AG10803 (cell line): Measurements from ENCODE around the gene DKKL1.
A peak's percentile ranks its signal among the peaks of the same experiment; 100 is the strongest.

Source experiments
- DNase-seq: peaks from one replicate; pipeline ENCODE4 v3.0.0; 2010; ENCODE audit warnings: low read depth
- H3K4me3 ChIP-seq: 2 replicates; pipeline ENCODE4 v1.5.1; 2011; ENCODE audit warnings: mild to moderate bottlenecking, low read length, control low read depth
- TF ChIP-seq, protein P1 (sequence below): conservative IDR thresholded peaks from 2 replicates; pipeline ENCODE4 v1.5.1; 2011; ENCODE audit warnings: mild to moderate bottlenecking, low read length, control low read depth, inconsistent platforms

DKKL1 gene

DNA sequence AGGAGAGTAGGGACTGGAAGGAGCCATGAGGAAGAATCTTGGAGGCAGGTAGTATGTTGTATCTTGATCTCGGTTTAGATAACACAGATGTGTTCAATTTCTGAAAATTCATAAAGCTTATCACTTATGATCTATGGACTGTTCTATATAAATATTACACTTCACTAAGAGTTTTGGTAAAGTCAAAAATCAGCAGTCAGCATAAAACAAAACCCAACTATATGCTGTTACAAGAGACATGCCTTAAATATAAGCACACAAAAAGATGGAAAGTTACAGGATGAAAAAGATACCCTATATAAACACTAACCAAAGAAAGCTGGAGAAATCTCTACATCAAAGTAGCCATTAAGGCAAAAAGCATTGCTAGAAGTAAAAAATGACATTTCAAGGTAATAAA, 19.9 kb downstream of the DKKL1 start:
- no peak for DNase-seq
- no peak overlapping the region for H3K4me3 ChIP-seq
- TF ChIP-seq, protein P1, sequence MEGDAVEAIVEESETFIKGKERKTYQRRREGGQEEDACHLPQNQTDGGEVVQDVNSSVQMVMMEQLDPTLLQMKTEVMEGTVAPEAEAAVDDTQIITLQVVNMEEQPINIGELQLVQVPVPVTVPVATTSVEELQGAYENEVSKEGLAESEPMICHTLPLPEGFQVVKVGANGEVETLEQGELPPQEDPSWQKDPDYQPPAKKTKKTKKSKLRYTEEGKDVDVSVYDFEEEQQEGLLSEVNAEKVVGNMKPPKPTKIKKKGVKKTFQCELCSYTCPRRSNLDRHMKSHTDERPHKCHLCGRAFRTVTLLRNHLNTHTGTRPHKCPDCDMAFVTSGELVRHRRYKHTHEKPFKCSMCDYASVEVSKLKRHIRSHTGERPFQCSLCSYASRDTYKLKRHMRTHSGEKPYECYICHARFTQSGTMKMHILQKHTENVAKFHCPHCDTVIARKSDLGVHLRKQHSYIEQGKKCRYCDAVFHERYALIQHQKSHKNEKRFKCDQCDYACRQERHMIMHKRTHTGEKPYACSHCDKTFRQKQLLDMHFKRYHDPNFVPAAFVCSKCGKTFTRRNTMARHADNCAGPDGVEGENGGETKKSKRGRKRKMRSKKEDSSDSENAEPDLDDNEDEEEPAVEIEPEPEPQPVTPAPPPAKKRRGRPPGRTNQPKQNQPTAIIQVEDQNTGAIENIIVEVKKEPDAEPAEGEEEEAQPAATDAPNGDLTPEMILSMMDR: no peak

DNA sequence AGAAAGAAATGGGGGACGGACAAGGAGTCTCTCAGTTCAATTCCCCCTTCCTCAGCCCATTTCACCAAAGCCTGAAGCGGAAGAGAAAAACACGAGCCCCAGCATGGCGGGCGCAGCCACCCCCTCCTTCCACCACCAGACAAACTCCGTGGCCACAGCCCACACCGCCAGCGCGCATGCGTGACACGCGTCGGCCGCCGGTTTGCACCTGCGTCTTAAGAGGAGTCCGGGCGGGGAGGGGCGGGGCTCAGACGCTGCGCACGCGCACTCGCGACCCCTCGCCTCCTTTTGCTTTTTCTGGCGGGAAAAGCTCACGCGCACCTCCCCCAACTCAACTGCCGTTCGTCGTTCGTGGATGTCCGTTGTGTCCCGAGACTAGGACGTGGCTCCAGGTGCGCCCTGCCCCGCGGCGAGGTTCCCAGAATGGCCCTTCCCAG, 24.3 kb downstream of the DKKL1 start, which contains the start of gene KASH5:
KASH5 (plus strand) TSS at position 314 of the 437 bp plus-strand sequence. CDS start 2,635 bp downstream, outside the sequence.
- TF ChIP-seq, protein P1: no peak
- no peak within 1 kb of the TSS for H3K4me3 ChIP-seq
- peak; percentile 53 for DNase-seq

DNA sequence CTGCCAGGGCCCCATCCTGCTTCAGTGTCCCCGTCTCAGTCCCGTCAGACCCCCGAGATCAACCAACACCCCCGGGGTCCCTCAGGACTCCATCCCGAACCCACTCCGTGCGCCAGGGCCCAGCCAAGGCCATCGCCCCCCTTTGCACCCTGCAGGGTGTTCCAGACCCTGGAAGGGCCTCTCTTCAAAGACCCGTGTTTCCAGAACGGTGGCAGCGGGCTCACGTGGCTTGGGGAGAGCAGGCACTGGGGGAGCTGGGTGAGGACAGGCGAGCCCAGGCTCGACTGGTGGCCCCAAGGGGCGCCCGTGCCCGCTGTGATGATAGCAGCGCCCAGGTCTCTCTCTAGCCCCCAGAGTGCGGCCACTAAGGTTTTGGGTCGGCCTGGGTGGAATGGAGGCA, 25.7 kb downstream of the DKKL1 start:
- TF ChIP-seq, protein P1: no peak
- no peak for DNase-seq
- H3K4me3 ChIP-seq: no peak overlapping the region

DNA sequence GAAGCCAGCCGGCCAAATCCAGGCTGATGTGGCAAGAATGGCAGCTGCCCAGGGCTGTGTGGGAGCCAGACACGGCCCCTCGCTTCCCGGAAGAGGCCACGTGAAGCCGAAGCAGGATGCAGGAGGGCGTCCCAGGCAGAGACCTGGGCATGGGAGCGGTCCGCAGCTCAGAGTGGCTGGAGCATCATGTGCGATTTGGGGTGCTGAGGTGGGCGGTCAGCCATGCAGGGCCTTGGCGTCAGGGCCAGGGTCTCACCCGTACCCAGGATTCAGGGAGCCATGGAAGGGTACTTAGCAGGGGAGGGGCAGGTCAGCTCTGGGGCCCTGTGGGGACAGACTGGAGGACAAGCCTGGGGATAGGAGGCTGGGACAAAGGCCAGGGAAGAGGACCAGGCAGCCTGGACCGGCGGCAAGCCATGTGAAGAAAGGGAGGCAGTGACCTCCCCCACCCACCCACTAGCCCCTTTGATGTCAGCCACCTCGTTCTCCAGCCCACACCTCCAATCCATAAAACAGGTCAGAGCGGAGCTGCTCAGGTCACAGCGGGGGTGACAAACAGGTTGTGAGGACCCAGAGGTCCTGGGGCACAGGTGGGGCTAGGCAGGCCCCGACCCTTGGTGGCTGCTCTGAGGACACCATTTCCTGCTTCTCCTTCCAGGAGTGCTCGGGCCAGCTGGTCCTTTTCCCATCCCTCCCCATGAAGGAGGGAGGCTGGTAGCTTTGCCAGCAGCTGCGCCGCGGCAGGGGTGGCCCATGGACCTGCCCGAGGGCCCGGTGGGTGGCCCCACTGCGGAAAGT, 26.7 kb downstream of the DKKL1 start:
- no peak for DNase-seq
- TF ChIP-seq, protein P1: no peak
- no peak overlapping the region for H3K4me3 ChIP-seq

DNA sequence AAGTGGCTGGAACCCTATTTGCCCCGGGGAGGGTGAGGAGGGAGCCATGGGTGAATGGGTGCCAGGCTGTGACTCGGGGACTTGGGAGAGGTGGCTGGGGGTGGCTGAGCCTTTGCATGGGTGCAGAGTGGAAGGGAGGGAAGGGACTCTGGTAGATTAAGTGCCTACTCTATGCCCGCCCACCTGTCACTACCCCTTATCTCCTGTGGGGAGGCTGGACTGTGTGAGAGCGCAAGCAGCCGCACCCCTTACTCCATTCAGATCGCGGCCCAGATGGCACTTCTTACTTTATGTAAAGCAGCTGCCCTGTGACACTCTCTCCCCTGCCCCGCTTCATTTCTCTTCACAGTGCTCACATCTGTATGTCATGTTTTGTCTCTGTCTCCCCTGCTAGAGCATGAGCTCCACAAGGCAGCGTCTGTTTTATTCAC, 27.3 kb downstream of the DKKL1 start:
- no peak overlapping the region for H3K4me3 ChIP-seq
- TF ChIP-seq, protein P1: no peak
- DNase-seq: no peak

DNA sequence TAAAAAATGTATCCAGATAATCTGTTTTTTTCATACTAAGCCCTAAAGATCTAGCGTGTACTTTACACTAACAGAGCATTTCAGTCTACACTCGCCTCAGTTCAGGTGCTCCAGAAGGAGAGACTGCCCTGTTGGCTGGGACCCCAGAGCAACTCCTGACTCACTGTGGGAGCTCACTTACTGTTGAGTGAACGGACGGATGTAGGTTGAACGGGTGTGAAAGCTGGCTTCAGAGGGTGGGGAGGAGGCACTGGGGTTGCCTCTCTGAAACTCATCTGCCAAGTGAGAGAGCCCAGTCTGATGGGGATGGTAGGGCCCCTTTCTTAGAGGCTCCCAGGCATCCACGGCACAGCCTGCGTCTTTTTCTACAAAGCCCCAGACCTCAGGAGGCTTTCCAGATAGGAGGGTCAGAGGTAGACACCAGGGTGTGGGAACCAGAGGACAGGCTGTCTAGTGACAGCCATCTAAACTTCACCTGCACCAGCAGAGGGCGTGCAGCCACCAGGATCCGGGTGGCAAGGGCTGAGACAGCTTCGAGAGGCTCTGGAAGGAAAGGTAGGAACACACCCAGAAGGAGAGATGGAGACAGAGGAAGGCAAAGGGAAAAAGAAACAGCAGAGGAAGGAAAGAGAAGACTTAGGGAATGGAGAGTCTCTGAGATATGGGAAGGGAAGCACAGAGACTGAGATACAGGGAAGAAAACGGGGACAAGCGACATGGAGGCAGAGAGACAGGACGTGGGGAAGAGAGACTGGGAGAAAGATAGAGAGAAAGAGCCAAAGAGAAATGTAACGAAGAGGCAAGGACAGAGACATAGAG, 28.1 kb downstream of the DKKL1 start:
- TF ChIP-seq, protein P1: peak; percentile 73
- DNase-seq: peak; percentile 62
- H3K4me3 ChIP-seq: no peak overlapping the region
